Activated CD4-positive, alpha-beta T cell treated with anti-CD3 and anti-CD28 coated beads, Interleukin-2, Interleukin-4, amounts not matched to agents 100 ng/mL and 50 ng/mL, durations not matched to agents 16 hours and 8 hours (primary cell): ENCODE results near the gene AHCYL2.
"Not testable (repeated sequence)": the region's sequence is repeated elsewhere in the genome, so short reads cannot be mapped to it uniquely, and the experiment has no call there.

Experiments
- DNase-seq: peaks from one replicate; pipeline ENCODE4 v3.0.0-alpha.2; 2020; ENCODE audit warnings: low spot score

AHCYL2 gene

DNA sequence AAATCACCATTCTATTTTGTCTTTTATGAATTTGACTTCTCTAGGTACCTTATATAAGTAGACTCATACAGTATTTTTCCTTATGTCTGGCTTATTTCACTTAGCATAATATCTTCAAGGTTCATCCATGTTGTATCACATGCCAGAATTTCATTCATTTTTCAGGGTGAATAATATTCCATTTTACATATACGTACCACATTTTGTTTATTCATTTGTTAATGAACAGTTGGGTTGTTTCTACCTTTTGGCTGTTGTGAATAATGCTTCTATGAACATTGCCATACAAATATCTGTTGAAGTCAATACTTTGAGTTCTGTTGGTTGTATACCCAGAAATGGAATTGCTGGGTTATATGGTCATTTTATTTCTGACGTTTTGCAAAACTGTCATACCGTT is 20.7 kb downstream of the AHCYL2 start:
- DNase-seq: no peak

DNA sequence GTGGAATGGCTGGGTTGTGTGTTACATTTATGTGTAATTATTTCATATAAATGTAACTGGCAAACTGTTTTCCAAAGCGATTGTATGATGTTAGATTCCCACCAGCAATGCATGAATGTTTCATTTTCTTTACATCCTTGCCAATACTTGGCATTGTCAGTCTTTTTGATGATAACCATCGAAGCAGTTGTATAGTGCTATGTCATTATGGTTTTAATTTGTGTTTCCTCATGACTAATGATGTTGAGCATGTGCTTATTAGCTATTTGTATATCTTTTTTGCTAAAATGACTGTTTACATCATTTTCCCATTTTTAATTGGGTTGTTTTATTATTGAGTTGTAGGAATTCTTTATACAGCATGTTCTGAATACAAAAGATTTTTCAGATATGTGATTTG is 22.3 kb downstream of the AHCYL2 start:
- no peak for DNase-seq

DNA sequence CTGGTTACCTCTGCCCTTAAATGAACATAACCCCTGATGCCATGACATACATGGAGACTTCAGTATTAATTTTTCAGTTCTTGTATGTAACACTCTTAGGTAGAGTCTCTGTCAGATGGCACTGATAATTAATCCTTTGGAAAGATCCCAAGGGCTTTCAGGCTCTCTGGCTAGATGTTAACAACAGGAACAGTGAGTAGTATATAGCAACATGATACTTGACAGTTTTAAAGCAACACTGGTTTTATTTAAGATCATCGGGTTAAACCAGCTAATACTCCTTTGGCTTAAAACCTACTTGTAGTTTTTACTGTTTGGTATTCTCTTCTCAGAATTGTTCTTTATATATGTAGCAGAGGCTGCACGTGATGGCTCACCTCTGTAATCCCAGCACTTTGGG is 27.3 kb downstream of the AHCYL2 start:
- no peak for DNase-seq

DNA sequence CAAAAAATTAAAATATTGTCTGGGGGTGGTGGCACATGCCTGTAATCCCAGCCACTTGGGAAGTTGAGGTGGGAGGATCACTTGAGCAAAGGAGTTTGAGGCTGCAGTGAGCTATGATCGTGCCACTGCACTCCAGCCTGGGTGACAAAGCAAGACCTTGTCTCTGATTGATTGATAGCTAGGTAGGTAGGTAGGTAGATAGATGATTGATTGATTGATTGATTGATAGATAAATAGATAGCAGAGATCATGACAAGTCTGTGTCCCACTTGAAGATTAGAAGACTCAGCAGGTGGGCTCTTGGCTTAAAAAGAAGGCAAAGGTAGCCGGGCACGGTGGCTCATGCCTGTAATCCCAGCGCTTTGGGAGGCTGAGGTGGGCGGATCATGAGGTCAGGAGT is 27.8 kb downstream of the AHCYL2 start:
- DNase-seq: not testable (repeated sequence)

DNA sequence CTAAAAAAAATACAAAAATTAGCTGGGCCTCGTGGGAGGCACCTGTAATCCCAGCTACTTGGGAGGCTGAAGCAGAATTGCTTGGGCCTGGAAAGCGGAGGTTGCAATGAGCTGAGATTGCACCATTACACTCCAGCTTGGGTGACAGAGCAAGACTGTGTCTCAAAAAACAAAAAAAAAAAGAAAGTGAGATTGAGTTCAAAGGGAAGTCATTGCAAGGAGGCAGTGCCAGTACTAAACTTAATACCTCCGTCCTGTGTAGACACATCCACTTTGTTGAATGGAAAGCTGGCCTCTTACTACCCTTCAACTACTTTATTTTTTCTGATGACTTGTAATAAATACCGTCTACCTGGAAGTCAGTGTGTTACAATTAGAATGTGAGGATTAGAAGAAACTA is 31.0 kb downstream of the AHCYL2 start:
- no peak for DNase-seq

DNA sequence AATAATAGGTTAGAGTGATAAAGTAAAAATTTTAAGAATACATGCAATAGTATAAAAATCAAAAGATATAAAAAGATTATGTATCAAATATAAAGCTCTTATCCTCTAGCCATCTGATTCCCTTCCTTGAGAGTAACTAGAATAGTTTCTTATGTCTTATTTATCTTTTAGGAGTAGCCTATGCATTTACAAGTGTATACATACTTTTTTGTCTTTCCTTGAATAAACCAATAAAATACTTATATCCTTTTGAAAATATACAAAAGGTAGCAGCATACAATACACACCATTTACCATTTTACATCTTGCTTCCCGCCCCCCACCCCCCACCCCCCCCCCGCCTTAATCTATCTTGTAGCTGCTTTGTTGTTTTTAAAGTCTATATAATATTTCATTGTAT is 31.4 kb downstream of the AHCYL2 start:
- no peak for DNase-seq

DNA sequence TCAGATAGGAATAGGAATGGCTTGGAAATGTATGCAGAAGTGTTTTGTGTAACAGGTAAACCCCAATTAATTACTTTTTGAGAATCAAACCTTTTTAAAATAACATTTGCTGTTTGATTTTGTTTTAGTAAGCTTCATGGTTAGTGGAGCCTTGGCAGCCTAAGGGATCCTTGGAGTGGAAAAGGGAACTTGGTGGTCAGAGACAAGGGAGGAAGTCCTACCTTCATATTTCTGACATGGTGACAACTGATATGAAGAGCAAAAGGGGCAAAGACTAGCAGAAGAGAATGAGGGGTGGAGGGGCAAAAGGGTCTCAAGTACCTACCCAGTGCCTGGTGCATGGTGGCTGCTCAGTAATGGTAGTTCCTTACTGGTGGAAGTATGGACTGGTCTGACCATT is 32.3 kb downstream of the AHCYL2 start:
- no peak for DNase-seq

DNA sequence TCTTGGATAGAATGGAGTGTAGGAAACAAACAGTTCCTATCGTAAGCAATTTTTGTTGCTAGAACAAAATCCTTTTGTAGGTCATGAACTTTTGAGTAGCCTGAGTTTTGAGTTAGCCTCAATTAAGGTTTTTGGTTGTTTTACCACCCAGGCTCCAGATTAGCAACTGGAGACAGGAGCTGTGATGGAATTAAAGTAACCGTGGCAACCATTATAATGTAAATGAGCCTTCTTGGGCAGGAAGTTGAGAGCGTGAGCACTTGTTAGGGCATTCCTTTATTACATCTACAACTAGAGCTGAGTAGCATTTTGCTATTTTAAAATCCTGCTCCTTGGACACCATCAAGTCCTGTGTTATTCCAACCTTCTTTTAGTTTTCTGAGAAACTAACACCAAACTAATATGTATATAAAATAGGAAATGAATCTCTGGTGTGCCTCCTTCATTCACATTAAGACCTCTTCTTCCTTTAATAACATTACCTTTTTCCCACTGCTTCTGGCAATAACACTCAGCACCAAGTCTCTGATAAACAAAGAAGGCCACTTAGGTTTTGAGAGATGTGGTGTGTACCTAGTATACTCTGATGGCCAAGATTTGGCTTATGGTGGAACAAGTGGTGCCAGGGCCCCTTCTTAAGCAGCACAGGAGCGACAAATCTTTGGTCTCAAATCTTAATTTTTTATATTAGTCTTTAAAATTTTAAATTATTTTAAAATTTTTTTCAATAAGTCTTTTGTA is 34.0 kb downstream of the AHCYL2 start:
- DNase-seq: no peak

DNA sequence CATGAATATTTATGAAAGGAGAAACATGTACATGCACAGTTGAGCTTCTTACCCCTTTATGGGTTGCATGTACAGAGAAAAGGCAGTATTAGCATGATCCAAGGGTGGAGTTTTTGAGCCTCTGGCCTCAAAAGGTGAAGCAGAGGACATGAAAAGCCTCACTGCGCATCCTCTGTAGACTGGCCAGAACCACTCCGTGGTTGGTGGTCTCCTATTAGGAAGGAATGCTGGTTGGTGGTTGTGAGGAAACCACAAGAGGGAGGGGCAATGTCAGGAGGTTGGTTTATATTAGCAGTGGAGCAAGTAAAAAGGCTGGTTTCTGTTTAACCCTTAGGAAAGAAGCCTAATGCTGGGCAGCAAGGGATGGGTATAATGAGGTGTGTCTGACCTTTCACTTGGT is 37.5 kb downstream of the AHCYL2 start:
- no peak for DNase-seq

DNA sequence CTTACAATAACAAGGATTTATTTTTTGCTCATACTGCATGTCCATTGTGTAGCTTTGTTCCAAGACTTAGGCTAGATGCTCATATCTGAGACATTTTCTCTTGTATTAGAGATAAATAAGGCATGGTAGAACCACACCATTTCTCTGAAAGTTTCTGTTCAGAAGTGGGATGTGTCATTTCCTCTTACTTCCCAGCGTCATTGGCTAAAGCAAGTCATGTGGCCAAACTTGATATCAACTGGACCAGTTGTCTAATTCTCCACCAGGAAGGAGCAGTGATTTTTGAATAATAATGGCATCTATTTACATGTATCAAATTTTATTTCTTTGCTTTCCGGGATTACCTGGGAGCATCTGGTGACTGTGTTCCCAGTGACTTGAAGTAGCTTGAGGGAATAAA is 38.3 kb downstream of the AHCYL2 start:
- no peak for DNase-seq

DNA sequence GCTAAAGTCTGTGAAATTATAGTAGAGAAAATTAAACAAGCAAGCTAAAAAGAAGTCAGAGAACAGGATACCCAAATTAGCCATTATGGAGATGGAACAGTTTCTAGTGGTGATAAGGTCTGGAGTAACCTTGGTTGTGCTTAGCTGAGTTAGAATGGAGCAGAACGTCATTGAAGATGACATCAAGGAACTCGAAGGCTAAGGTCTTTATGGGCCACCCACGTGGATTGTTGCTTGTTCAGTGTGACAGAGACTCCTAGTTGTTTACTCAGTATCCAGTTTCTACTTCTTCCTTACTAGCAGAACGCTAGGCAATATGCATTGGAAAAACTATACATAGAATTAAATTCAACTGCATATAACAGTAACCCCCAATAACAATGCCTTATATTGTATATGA is 39.7 kb downstream of the AHCYL2 start:
- DNase-seq: no peak

DNA sequence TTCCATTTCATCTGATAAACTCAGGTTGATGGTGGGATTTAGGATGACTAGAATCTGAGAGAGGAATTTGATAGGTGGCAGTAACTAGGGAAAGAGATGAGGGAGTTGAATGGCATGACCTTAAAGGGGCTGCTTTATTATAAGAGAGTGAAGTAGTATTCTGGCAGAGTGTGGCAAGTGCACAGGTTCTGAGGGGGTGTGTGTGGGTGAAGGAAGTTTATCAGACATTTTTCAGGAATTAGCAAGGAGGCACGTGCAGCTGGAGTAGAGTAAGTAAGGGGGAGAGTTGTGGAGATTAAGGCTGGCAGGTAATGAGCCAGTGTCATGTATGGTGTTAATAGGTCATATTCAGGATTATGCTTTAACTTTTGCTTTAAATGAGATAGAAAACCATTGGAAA is 40.5 kb downstream of the AHCYL2 start:
- no peak for DNase-seq

DNA sequence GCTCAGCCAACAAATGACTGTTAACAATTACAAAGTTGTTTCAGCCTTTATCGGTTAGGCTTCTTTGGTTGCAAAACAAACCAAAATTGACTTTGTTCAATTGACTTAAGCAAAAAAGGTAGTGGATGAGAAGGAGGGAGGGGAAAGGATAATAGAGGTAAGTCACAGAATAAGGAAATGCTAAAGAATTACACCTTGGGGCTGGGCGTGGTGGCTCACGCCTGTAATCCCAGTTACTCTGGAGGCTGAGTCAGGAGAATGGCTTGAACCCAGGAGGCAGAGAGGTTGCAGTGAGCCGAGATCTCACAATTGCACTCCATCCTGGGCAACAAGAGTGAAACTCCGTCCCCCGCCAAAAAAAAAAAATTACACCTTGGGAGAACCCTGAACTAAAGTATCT is 41.4 kb downstream of the AHCYL2 start:
- DNase-seq: no peak

DNA sequence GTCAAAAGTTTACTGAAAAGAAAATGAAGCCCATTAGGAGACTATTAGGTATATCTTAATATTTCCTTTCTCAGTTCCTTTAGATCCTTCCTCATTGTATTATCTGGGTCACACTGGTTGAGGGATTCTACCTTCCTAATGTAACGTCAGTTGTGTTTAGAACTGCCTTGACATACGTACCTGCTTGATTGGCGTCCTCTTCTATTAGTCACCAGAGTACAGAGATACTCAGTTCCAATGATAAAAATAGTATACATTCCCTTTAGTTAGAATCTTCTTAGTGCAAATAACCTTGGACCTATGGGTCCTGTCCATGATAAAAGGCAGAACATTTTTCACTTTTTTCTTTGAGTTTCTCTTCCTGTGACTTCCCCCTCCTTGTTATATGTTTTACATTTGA is 45.2 kb downstream of the AHCYL2 start:
- DNase-seq: no peak

DNA sequence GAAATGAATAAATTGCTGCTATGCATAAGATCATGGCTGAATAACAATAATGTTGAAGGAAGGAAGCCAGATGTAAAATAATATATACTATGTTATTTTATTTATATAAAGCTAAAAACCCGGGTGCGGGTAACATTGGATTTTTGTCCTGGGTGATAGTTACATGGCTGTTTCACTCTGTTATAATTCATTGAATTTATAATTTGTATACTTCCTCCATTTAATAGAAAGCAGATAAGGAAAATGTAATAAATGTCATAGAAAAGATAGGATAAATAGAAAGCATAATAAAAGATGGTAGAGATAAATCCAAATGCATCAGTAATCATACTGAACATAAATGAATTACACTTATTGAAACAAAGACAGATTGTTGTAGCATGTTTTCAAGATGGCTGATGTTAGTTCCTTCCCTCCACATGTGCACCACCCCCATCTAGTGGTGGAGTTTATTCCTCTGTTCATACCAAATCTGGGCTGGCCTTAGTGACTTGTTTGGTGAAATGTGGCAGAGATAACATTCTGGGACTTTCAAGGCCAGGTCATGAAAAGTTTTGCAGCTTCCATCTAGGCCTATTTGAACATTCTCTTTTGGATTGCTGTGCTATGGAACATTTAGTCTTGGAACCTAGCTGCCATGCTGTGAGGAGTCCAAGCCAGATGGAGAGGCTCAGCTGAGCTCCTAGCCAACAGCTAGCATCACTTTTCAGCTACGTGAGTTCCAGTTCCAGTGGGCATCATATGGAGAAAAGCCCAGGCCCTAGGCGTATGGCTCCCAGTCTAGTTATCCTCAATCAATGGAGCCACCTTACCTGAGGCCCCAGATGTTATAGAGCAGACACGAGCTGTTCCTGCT is 46.9 kb downstream of the AHCYL2 start:
- DNase-seq: peak; percentile 75

DNA sequence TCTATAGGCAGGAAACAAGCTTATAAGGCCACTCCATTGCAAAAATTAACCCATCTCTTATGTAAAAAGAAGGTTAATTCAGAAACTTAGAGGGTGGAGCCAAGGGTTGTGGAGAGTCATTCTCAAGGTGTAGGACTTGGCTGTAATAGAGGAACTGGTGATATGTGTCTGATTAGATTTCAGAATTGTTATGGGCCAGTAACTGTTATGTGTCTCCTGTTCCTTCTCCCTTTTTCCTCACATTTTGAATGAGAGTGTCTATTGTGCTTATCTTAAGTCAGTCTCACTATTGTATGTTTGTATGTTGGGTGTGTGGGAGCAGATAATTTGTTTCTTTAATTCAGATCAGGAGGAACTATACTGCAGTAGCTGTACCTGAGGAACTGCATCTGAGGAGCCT is 49.1 kb downstream of the AHCYL2 start:
- no peak for DNase-seq

DNA sequence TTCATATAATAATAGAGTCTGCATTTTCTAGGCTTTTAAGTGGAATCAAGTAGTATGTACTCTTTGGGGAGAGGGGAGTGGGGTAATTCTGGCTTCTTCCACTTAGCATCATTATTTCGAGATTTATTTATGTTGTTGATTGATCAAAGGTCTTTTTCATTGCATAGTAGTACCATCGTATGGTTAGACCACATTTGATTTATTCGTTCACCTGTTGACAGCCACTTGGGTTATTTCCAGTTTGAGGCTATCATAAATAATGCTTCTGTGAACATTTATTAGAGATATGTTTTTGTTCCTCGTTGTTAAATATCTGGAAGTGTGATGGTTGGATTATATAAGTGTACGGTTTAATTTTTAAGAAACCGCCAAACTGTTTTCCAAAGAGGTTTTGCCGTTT is 52.8 kb downstream of the AHCYL2 start:
- DNase-seq: no peak

DNA sequence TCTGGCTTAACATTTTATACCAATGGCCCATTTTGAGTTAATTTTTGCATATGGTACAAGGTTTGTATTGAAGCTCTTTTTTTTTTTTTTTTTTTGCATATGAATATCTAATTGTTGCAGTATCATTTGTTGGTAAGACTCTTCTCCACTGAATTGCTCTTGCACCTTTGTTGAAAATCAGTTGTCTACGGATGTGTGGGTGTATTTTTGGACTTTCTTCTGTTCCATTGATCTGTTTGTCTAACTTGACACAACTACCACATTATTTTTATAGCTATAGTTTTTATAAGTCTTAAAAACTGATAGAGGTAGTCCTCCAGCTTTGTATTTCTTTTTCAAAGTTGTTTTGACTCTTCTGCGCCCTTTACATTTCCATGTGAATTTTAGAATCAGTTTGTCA is 53.9 kb downstream of the AHCYL2 start:
- DNase-seq: no peak

DNA sequence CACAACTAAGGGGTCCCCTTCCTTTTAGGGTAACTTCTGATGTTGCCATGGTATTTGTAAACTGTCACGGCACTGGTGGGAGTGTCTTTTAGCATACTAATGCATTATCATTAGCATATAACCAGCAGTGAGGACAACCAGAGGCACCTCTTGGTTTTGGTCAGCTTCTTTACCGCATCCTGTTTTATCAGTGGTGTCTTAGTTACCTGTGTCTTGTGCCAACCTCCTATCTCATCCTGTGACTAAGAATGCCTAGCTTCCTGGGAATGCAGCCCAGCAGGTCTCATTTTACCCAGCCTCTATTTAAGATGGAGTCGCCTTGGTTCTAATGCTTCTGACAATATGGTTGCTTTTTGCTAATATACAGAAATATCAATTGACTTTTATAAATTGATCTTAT is 54.9 kb downstream of the AHCYL2 start:
- peak; percentile 20 for DNase-seq

DNA sequence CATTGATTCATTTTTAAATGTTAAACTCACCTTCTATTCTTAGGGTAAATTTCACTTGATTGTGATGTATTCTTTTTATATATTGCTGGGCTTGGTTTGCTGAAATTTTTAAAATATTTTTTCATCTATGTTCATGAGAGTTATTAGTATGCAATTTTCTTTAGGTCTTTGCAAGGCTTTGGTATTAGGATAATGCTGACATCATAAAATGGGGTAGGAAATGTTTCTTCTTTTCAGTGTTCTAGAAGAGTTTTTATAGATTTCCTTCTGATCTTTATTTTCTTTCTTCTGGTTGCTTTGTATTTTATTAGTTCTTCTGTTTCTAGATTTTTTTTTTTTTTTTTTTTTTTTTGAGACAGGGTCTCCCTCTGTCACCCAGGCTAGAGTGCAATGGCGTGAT is 56.3 kb downstream of the AHCYL2 start:
- no peak for DNase-seq

DNA sequence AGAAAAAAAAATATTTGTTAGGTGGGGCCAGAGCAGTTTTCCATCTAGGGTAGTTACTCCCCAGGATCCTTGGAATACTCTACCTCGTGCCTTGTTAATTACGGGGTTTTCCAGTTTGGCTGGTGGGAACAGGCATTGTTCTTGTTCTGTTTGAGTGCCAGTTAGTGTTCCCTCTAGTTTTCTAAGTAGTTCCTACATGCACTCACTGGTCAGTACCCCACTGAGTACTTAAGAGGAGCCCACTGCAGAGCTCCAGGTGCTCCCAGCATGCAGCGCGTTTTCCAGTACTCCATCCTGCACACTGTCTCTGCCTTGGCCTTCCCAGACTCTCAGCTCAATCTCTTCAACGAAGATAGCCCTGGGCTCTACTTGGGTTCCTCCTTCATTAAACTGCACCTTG is 58.0 kb downstream of the AHCYL2 start:
- DNase-seq: no peak

DNA sequence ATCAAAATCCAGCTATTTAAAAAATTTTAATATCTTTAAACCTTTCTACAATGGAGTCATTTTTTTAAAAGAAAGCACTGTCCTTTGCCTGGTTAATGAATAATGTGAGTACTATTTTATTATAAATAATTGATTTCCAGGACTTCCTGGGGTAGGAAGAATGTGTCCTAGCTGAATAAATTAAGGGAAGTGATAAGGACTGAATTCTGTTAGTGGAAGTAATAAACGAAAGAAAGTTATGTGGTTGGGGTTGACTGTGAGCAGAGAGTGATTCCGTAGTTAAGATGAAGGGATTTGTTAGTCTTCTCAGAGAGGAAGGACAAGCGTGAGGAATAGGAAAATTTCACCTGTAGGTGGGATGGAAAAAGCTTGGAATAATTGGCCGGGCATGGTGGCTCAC is 59.1 kb downstream of the AHCYL2 start:
- DNase-seq: no peak

DNA sequence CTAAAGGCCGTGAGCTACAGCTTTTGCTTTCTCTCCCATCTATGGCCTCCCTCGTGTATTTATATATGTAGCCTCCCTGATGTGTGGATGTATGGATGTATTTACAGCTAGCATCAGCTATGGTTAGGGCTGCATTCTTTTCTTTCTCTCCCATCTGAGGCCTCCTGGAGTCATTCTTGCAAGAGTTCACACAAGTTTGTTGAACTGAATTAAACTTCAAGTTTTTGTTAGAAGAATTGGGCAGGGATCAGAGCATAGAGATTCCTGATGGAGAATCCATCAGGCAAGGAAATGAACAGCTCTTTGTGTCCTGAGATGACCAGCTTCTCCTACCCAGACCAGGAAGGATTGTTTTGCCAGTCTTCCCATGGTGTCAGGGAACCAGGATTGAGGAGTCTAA is 60.3 kb downstream of the AHCYL2 start:
- no peak for DNase-seq

DNA sequence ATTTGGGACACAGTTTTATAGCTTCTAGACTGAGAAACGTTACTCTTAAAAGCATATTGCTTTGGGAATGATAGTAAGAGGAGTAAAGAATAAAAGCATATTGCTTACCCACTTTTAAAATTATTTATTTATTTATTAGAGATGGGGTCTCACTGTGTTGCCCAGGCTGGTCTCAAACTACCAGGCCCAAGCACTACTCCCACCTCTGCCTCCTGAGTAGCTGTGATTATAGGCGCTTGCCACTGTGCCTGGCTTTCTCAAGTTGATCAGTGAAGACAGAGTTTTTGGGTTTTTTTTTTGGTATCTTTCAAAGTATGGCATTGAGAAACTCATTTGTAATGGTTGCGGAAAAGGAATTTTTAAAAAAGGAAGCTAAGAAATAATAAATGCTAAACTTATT is 68.0 kb downstream of the AHCYL2 start:
- DNase-seq: no peak
